Fibroblast of lung (primary cell): ENCODE measurements around the gene TRIM67.

ENCODE experiments used
- CTCF ChIP-seq, 2 donors: IDR thresholded peaks in 1 of 2; conservative IDR thresholded peaks in 1 of 2; 1 replicate in 1 of 2; 2 replicates in 1 of 2; pipeline ENCODE4 v1.5.1; 2011 to 2012; ENCODE audit warnings: low read length in 2 of 2, control low read depth in 1 of 2, inconsistent platforms in 1 of 2, low read depth in 1 of 2, mild to moderate bottlenecking in 1 of 2
- EZH2 ChIP-seq: IDR thresholded peaks from 2 replicates; pipeline ENCODE4 v1.5.1; 2012; ENCODE audit warnings: low read length, control low read depth, mild to moderate bottlenecking; ENCODE audit errors: missing control alignments

GRCh38 chr1:231211005-231211857 is 49.4 kb downstream of the TRIM67 start:
- TF ChIP-seq CTCF (conservative IDR thresholded peaks at IDR 0.05 in 1 of 2, IDR thresholded peaks at IDR 0.05 in 1 of 2; ENCODE audit: low read depth in 1 of 2, low read length in 2 of 2) (peak; percentile 85), EZH2 (no peak)
